BLaER1 treated with 17β-estradiol and CSF1 and Interleukin-3, amounts not matched to agents 10 nM and 100 nM (cell line): ENCODE results near the gene PDYN.
"Not testable (repeated sequence)": the region's sequence is repeated elsewhere in the genome, so short reads cannot be mapped to it uniquely, and the experiment has no call there.

ENCODE experiments used
- H3K27ac ChIP-seq, 11 experiments: shearing (Covaris generic); formaldehyde crosslinking; 2 replicates each; pipeline ENCODE4 v1.8.1; 2022
- H3K27me3 ChIP-seq, 11 experiments: shearing (Covaris generic); formaldehyde crosslinking; 2 replicates each; pipeline ENCODE4 v1.8.1; 2022
- H3K36me3 ChIP-seq, 11 experiments: shearing (Covaris generic); formaldehyde crosslinking; 2 replicates each; pipeline ENCODE4 v1.8.1; 2022
- H3K4me1 ChIP-seq, 10 experiments: shearing (Covaris generic); formaldehyde crosslinking; 2 replicates each; pipeline ENCODE4 v1.8.1; 2022
- H3K4me2 ChIP-seq, 11 experiments: shearing (Covaris generic); formaldehyde crosslinking; 2 replicates each; pipeline ENCODE4 v1.8.1; 2022
- H3K4me3 ChIP-seq, 10 experiments: shearing (Covaris generic); formaldehyde crosslinking; 2 replicates each; pipeline ENCODE4 v1.8.1; 2022
- H3K9ac ChIP-seq, 11 experiments: shearing (Covaris generic); formaldehyde crosslinking; 2 replicates each; pipeline ENCODE4 v1.8.1; 2022
- H3K9me3 ChIP-seq, 11 experiments: shearing (Covaris generic); formaldehyde crosslinking; replicated peaks in 1 of 11; 2 replicates each; pipeline ENCODE4 v1.8.1; 2022
- H4K20me1 ChIP-seq, 11 experiments: shearing (Covaris generic); formaldehyde crosslinking; 2 replicates each; pipeline ENCODE4 v1.8.1; 2022
- Cebpa-rat ChIP-seq, 11 experiments: shearing (Covaris generic); IDR thresholded peaks; 2 replicates each; pipeline ENCODE4 v1.8.1; 2022

The PDYN gene

DNA sequence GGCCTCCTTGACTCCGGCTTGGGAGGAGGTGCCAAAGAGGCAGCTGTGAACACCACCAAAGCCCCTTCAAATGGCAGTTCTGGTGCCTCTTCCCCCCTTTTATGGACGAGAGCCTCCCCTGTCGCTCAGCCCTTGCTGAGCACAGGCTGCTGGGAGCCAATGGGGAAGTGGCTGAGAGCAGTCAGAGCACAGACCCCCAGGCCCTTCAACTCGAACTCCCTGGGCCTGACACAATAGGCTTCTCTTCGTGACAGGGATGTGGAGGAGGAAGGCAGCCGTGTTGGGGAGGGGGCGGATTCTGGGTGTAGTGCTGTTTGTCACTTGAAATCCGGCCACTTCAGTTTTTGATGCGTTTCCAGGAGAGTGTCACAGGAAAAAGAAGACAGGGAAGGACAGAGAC is at the start of gene PDYN:
TSS of gene PDYN (minus strand) at position 73 of the 400 bp plus-strand sequence. CDS start 10,974 bp downstream, outside the sequence.
- Histone ChIP-seq H3K9me3 (no peaks in the 10 kb centered on the region), H4K20me1 (no peaks in the 10 kb centered on the region; a peak in 3 of 22 replicates), H3K4me3 (no peak within 1 kb of the TSS), H3K4me2 (no peak within 1 kb of the TSS), H3K27me3 (peaks cover 0 to 19% (median 7%) of the 10 kb centered on the region in 11 experiments; a peak in 8 of 22 replicates), H3K4me1 (no peaks in the 10 kb centered on the region), H3K27ac (no peak within 1 kb of the TSS), H3K36me3 (no peaks in the 10 kb centered on the region), H3K9ac (no peak within 1 kb of the TSS)
- TF ChIP-seq Cebpa-rat (IDR thresholded peaks at IDR 0.05): no peak

DNA sequence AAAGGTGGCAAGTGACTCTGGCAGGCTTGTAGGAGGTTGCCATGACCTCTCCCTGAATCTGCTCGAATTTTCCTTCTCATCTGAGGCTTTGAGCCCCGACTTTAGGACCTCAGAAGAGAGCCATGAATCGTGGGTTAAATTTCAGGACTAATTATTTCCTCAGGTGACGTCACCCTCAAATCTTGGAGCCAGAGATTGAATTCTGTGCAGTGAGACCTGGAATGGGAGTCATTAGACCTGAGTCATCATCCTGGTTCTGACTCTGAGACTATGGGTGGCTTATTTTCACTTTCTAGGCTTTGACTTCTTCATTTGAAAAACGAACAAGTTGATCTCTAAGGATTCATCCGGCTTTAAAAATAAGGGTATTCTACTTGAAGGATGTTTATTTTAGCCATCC is 48.5 kb upstream of the PDYN start:
- Histone ChIP-seq H3K9ac (no peak overlapping the region), H3K27ac (no peak overlapping the region), H3K4me3 (no peak overlapping the region), H3K4me2 (no peak overlapping the region; a peak in 1 of 22 replicates), H3K36me3 (no peaks in the 10 kb centered on the region), H3K4me1 (no peaks in the 10 kb centered on the region), H3K9me3 (no peaks in the 10 kb centered on the region), H3K27me3 (no peaks in the 10 kb centered on the region), H4K20me1 (no peaks in the 10 kb centered on the region)
- no peak for TF ChIP-seq Cebpa-rat (IDR thresholded peaks at IDR 0.05)

DNA sequence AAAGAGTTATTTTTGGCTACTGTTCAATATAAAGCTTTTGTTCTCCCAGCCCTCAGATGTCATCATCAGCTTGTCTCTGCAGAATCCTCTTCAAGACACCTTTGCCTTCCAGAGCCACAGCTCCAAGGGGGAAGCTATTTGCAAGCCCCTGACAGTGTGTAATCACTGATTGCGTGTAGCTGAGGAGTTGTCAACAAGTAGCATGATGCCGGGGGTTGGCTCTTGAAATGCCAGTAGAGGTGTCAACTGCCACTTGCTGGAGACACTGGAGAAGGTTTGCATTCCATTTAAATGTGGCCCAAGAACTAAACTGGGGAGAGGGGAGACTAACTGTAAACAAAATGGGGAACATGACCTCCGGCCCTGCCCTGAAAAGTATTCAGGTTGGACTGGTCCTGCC is 44.3 kb upstream of the PDYN start:
- Histone ChIP-seq H3K27me3 (no peaks in the 10 kb centered on the region), H3K4me1 (0 out of 20 replicates have a peak, but pooled peaks cover 0 to 4% (median 0%) of the 10 kb centered on the region in 10 experiments), H3K4me2 (no peak overlapping the region), H3K36me3 (no peaks in the 10 kb centered on the region), H3K4me3 (no peak overlapping the region), H3K9ac (no peak overlapping the region), H4K20me1 (no peaks in the 10 kb centered on the region), H3K9me3 (no peaks in the 10 kb centered on the region), H3K27ac (no peak overlapping the region)
- TF ChIP-seq Cebpa-rat (IDR thresholded peaks at IDR 0.05): no peak

DNA sequence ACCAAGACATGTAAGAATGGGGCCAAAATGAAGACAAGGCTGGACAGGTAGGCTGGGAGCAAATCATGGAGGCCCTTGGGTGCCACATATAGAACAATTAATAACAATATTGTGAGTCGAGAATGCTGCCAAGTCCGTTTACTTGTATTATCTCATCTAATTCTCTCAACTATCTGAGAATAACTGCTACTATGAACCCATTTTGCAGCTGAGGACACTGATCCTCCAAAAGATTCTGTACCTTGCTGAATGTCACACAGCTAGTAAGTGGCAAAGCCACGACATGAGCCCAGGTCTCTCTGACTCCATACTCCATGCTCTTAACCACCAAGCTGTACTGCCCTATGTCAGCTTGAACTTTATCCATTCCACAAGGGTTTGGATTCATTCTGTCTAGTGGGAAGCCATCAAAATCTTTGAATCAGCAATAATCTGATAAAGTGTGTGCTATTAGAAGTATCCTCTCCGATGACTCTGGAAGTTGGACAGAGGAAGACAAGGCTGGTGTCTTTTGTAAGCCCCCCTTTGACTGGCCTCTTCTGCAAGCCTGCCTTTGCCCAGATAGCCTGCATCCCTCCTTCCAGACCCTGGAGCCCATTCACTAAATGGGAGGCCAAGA is 43.5 kb upstream of the PDYN start:
- TF ChIP-seq Cebpa-rat (IDR thresholded peaks at IDR 0.05): no peak
- no peaks in the 10 kb centered on the region for H3K36me3 ChIP-seq
- no peaks in the 10 kb centered on the region for H4K20me1 ChIP-seq
- H3K27ac ChIP-seq: no peak overlapping the region
- H3K4me2 ChIP-seq: no peak overlapping the region
- H3K9ac ChIP-seq: no peak overlapping the region
- H3K27me3 ChIP-seq: no peaks in the 10 kb centered on the region
- no peaks in the 10 kb centered on the region for H3K9me3 ChIP-seq
- 0 out of 20 replicates have a peak, but pooled peaks cover 0 to 4% (median 0%) of the 10 kb centered on the region in 10 experiments for H3K4me1 ChIP-seq
- H3K4me3 ChIP-seq: no peak overlapping the region

DNA sequence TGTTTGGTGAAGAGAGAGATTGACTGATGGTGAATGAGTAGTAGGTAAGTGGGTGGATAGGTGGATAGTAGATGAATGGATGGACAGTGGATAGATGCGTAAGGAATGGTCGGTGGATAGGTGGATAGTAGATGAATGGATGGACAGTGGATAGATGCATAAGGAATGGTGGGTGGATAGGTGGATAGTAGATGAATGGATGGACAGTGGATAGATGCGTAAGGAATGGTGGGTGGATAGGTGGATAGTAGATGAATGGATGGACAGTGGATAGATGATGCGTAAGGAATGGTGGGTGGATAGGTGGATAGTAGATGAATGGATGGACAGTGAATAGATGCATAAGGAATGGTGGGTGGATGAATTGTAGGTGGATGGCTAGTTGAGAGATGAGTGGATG is 42.5 kb upstream of the PDYN start:
- H3K9ac ChIP-seq, H3K4me1 ChIP-seq, H3K27me3 ChIP-seq, H3K27ac ChIP-seq, H3K9me3 ChIP-seq, H3K4me3 ChIP-seq, H3K36me3 ChIP-seq, H4K20me1 ChIP-seq, H3K4me2 ChIP-seq: not testable (repeated sequence)

DNA sequence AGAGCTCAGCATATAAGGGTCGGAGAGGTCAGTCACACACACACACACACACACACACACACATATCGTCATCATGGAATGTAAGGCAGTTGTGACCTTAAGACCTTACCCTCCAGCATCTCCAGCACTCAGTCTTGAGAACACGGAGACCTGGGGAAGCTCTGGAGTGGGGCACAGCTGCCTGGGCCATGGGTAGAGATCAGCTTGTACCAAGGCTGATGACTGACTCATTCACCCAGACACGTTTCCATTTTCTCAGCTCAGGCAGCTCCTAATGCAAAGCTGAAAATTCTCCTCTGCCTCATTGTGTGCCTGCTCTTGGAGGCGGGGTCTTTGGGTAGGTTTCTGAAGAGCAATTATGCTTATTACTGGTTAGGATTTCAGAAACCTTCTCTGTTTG is 38.3 kb upstream of the PDYN start:
- Histone ChIP-seq H3K27ac (no peak overlapping the region), H3K9me3 (peaks cover 3 to 10% (median 7%) of the 10 kb centered on the region in 11 experiments), H3K4me1 (0 out of 20 replicates have a peak, but pooled peaks cover 0 to 4% (median 0%) of the 10 kb centered on the region in 10 experiments), H3K36me3 (0 out of 22 replicates have a peak, but pooled peaks cover 0 to 1% (median 0%) of the 10 kb centered on the region in 11 experiments), H3K4me3 (no peak overlapping the region), H3K27me3 (no peaks in the 10 kb centered on the region), H4K20me1 (no peaks in the 10 kb centered on the region), H3K4me2 (no peak overlapping the region), H3K9ac (no peak overlapping the region)
- no peak for TF ChIP-seq Cebpa-rat (IDR thresholded peaks at IDR 0.05)

DNA sequence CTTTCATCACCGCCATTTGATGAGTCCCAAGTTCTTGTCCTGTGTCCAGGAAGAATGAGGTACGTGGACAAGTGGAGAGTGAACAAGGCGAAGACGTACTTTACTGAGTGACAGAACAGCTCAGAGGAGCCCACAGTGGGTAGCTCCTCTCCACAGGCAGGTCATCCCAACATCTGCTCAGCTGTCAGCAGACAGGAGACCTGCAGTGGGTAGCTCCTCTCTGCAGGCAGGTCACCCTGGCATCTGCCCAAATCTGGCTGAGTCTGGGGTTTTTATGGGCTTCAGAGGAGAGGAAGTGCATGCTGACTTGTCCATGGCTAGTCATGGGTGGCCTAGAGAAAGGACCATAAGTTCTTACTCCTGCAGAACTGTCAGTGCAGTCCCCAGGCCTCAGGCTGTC is 32.7 kb upstream of the PDYN start:
- Histone ChIP-seq H3K36me3 (peaks cover 0 to 10% (median 0%) of the 10 kb centered on the region in 11 experiments; a peak in 5 of 22 replicates), H3K27me3 (no peaks in the 10 kb centered on the region), H3K9me3 (peaks cover 18 to 31% (median 23%) of the 10 kb centered on the region in 11 experiments), H3K4me1 (no peaks in the 10 kb centered on the region), H3K9ac (no peak overlapping the region), H4K20me1 (no peaks in the 10 kb centered on the region), H3K27ac (no peak overlapping the region), H3K4me3 (0 out of 20 replicates have a peak overlapping the region, but pooled peaks of 1 of the 10 experiments have one; percentile 8), H3K4me2 (no peak overlapping the region)
- TF ChIP-seq Cebpa-rat (IDR thresholded peaks at IDR 0.05): no peak

DNA sequence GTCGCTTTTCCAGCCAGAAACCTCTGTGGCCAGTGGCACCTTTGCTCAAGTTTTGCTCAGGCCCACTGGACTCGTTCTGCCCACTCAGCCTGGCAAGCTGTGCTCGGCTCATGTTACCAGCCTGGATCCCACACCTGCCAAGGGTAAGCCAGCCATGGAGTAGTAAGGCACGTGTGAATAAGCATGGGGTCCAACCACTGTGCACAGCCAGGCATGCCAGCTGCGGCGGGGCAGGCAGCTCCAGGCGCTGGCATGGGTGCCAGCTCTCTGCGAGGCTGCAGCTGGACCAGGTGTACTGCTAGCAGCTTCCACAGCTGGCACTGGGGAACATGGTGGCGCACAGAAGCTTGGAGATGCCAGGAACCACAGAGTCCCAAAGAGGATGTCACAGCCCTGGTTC is 32.1 kb upstream of the PDYN start:
- Histone ChIP-seq H4K20me1 (no peaks in the 10 kb centered on the region), H3K27ac (no peak overlapping the region), H3K4me3 (no peak overlapping the region), H3K4me1 (no peaks in the 10 kb centered on the region), H3K27me3 (no peaks in the 10 kb centered on the region), H3K9me3 (peaks cover 18 to 31% (median 23%) of the 10 kb centered on the region in 11 experiments), H3K9ac (no peak overlapping the region), H3K36me3 (peaks cover 0 to 10% (median 0%) of the 10 kb centered on the region in 11 experiments; a peak in 5 of 22 replicates), H3K4me2 (no peak overlapping the region)
- no peak for TF ChIP-seq Cebpa-rat (IDR thresholded peaks at IDR 0.05)

DNA sequence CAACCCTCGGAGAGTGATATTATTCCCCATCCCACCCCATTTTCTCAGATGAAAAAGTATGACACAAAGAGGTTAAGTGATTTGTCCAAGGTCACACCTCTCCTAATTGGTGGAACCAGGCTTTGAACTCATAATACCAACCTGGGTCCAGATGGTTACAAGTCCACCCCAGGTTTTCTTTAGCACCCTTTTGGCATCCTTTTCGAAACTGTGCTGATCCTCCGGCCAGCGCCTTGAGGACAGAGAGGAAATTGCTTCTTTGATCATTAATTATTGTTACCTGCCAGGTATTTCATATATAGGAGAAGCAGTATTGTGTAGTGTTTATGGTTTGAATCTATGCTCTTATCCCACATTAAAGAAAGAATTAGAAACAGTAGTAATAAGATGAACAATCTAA is 29.3 kb upstream of the PDYN start:
- Histone ChIP-seq H3K27ac (no peak overlapping the region), H3K9ac (no peak overlapping the region), H3K4me3 (no peak overlapping the region), H3K36me3 (peaks cover 0 to 10% (median 0%) of the 10 kb centered on the region in 11 experiments; a peak in 5 of 22 replicates), H3K4me2 (no peak overlapping the region), H4K20me1 (no peaks in the 10 kb centered on the region), H3K9me3 (peaks cover 18 to 31% (median 23%) of the 10 kb centered on the region in 11 experiments), H3K27me3 (no peaks in the 10 kb centered on the region), H3K4me1 (no peaks in the 10 kb centered on the region)
- TF ChIP-seq Cebpa-rat (IDR thresholded peaks at IDR 0.05): no peak

DNA sequence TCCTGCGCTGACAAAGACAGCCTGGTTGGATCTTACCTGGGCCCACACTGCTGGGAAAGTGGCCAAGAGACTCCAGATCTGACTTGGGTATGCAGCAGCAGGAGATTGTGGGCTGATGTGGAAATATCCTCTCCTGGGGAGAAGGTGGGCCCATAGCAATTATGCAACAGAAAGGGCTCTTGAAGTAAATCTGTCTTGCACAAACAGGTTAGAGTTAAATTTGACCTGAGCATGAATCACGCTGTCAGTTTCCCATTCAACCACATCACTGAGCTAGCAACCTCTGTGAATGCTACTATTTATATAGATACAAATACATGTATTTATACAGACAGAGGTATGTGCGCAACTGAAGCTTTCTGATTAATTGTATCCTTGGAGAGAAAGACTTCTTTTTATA is 28.3 kb upstream of the PDYN start:
- no peaks in the 10 kb centered on the region for H3K27me3 ChIP-seq
- peaks cover 0 to 9% (median 0%) of the 10 kb centered on the region in 11 experiments; a peak in 5 of 22 replicates for H3K36me3 ChIP-seq
- H3K4me1 ChIP-seq: no peaks in the 10 kb centered on the region
- H4K20me1 ChIP-seq: no peaks in the 10 kb centered on the region
- H3K4me2 ChIP-seq: no peak overlapping the region
- no peak overlapping the region for H3K27ac ChIP-seq
- TF ChIP-seq Cebpa-rat (IDR thresholded peaks at IDR 0.05): no peak
- H3K9me3 ChIP-seq: peaks cover 14 to 21% (median 18%) of the 10 kb centered on the region in 11 experiments
- no peak overlapping the region for H3K4me3 ChIP-seq
- H3K9ac ChIP-seq: no peak overlapping the region
